Endometrium (tissue), 2 donors: ENCODE data around the gene KLF18.
A peak's percentile ranks its signal among the peaks of the same experiment; 100 is the strongest.
"Not testable (repeated sequence)": the region's sequence is repeated elsewhere in the genome, so short reads cannot be mapped to it uniquely, and the experiment has no call there.

ENCODE experiments used
- FAIRE-seq: peaks from 2 replicates; lab custom pipeline; 2012; peaks lifted over from hg19 to GRCh38; lab: Jason Lieb, UNC
- donor health status: control.
- donor health status: control.

Gene KLF18

DNA sequence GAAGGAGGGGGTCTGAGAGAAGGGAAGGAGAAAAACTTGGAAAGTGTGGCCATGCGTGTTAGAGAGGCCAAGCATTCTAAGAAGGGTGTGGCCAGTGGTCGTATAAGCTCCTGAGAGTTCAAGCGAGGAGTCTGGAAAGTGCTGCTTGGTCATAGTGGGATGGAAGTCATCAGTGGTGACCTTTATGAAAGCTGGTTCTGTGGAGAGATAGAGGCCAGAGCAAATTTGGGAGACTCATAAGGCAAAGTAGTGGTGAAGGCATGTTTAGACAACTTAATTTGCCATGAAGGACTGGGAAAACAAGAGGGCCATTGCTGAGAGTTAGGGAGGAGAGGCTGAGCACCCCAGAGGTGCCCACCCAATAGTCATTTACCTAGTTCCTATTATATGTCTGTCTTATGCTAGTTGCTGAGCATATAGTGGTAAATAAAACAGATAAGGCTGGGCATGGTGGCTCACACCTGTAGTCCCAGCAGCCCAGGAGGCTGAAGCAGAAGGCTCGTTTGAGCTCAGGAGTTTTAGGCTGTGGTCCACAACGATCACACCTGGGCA, 21.0 kb downstream of the KLF18 start:
- FAIRE-seq = no peak

DNA sequence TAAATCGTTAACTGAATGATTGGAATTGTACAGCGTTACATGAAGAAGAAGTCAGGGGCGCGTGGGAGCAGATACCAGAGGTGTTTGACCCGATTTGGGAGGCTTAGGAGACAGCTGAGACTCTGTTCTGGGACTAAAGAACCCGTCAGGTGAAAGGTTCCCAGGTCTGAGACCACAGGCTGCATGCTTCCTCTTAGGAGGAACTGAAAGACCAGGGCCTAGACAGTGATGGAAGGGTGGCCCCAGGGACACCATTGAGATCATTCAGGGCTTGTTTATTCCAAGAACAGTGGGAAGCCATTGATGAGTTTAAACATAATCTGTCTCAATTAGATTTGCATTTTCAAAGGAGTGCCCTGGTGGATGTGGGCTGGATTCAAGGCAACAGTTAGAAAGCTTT, 21.9 kb downstream of the KLF18 start:
- no peak for FAIRE-seq

DNA sequence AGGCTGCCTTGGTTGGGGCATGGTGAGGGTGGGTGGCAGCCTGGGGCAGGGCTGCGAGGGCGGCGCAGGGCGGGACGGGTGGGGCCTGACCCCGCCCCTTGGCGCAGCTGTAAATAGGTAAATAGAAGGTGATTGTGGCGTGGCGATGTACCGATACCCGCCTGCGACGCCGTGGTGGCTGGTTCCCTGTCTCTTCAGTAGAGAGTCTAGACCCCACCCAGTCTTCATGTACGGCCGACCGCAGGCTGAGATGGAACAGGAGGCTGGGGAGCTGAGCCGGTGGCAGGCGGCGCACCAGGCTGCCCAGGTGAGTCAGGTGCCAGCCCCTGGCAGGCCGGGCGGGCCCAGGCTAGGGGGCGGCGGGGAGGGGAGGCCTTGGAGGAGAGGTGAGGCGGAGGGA, 22.7 kb downstream of the KLF18 start, which contains the start of gene KLF17:
Gene KLF17, plus strand, starts transcription at position 140 of the 400 bp plus-strand sequence. Its CDS starts 87 bp downstream, at position 227.
- FAIRE-seq = no peak

DNA sequence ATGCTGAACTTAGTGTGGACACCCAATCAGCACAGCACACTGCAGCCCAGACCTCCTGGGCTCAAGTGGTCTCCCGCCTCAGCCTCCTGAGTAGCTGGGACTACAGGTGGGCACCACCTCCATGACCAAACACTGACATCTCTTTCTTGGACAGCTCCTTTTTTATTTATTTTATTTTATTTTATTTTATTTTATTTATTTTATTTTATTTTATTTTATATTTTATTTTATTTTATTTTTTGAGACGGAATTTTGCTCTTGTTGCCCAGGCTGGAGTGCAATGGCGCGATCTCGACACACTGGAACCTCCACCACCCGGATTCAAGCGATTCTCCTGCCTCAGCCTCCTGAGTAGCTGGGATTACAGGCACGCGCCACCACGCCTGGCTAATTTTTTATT, 24.2 kb downstream of the KLF18 start:
- not testable (repeated sequence) for FAIRE-seq

DNA sequence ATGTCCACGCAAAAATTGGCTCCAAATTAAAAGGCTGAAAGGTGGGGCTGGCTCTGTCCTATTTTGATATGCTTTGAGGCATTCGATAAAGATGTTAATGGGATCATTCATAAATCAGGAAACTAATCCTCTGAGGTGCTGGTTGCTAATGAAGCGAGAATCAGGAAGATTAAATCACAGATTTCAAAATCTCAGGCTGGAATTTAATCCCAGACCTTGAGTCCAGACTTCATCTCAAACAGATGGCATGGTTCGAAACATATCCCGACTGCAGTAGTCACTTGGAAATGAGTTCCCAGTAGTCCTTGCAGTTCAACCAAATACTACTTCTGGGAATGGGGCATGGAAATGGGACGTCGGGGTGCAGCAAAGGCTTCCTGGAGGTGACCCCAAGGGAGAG, 27.3 kb downstream of the KLF18 start:
- no peak for FAIRE-seq

DNA sequence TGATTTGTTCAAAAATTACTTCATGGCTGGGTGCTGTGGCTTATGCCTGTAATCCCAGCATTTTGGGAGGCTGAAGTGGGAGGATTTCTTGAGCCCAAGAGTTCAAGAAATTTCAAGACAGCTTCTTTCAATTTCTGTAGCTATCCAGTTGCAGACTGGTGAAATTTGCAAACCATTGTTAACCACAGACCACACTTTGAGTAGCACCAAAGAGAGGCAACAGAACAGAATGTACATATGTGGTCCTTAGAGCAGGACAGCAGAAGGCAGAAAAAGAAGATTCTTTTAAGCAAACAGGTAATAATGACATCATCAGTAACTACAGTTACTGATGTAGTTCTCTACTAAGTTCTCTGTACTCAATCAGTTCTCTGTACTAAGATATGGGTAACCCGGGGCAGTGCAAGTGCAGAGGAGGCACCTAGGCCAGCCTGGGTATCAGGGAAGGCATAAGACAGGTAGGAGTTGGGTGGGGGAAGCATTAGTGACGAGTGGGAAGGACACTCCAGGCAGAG, 28.3 kb downstream of the KLF18 start:
- no peak for FAIRE-seq

DNA sequence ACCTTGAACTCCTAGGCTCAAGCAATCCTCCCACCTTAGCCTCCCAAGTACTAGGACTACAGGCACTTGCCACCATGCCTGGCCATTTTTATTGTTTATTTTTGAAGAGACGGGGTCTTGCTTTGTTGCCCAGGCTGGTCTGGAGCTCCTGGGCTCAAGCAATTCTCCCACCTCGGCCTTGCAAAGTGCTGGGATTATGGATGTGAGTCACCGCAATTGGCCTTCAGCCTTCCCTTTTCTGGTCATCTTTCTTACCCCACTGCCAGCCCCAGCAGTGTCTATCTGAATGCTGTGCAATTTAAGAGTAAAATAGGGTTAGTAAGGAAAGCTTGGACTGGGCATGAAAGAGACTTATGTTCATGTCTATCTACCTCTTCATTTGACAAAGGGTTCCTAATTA, 28.9 kb downstream of the KLF18 start:
- no peak for FAIRE-seq

DNA sequence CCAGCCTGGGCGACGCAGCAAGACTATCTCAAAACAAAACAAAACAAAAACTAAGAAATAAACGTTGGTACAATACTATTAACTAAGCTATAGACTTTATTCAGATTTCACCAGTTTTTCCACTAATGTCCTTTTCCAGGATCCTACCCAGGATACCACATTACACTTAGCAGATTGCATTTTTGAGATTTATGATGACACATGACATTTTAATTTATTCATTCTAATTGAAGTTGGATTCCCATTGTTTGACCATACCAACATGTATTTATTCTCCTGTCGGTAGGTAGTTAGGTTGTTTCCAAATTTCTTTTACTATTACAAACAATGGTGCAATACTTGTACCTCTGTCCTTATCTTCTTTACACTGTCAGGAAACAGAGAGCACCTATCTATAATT, 29.6 kb downstream of the KLF18 start:
- no peak for FAIRE-seq

DNA sequence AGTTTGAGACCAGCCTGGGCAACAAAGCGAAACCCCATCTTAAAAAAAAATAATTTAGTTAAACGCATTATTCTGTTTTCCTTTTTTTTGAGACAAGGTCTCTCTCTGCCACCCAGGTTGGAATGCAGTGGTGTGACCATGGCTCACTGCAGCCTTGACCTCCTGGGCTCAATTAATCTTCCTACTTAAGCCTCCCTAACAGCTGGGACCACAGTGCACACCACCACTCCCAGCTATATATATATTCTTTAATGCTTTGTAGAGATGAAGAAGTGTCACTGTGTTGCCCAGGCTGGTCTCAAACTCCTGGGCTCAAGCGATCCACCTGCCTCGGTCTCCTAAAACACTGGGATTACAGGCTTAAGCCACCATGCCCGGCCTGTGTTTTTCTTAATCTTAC, 30.5 kb downstream of the KLF18 start:
- no peak for FAIRE-seq

DNA sequence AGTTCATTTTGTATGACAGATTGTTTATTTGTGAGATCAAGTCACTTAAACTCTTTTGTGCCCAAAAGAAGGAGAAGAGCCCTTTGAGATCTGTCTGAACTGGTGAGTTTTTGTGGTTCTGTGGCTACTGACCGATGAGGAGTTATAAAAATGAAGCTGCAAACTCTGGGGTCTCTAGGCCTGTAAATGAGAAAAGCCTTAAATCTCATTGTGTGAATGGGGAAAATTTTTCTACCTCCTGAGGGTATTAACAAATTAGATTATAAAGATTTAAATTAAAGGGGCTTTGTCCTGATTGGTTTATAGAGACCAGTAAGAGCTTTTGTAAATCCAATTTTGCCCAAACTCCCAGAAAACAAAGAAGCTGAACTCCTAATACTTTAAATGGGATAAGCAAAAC, 32.5 kb downstream of the KLF18 start:
- FAIRE-seq = no peak

DNA sequence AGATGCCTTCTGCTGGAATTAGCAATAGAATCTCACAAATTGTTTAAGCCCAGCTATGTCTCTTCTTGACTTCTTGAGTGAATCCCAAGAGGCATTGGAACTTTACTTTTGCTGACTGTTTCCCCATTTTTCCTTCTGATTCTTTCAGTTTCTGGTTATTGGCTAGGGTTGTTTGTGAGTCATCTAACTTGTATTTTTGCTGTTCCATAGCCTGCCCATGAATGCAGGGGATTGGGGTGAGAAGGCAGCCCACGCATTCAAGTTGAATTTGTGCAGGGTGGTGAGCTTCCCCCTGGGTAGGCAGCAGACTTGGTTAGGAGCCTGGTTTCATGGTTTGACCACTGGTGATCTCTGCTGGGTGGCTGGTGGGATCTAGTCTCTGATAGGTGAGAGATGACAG, 33.2 kb downstream of the KLF18 start:
- no peak for FAIRE-seq

DNA sequence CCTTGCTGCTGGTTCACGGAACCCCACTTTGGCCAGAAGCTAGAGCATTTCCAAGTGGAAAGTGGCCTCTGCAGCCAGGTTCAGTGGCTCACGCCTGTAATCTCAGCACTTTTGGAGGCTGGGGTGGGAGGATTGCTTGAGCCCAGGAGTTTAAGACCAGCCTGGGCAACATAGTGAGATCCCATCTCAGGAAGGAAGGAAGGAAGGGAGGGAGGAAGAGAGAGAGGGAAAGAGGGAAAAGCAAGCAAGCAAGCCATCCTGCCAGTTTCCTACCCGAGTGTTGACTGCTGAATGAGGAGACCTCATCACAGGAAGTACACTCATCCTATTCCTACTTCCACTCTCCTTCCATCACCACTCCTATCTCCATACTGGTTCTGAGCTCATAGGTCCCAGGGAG, 35.6 kb downstream of the KLF18 start:
- FAIRE-seq = no peak

DNA sequence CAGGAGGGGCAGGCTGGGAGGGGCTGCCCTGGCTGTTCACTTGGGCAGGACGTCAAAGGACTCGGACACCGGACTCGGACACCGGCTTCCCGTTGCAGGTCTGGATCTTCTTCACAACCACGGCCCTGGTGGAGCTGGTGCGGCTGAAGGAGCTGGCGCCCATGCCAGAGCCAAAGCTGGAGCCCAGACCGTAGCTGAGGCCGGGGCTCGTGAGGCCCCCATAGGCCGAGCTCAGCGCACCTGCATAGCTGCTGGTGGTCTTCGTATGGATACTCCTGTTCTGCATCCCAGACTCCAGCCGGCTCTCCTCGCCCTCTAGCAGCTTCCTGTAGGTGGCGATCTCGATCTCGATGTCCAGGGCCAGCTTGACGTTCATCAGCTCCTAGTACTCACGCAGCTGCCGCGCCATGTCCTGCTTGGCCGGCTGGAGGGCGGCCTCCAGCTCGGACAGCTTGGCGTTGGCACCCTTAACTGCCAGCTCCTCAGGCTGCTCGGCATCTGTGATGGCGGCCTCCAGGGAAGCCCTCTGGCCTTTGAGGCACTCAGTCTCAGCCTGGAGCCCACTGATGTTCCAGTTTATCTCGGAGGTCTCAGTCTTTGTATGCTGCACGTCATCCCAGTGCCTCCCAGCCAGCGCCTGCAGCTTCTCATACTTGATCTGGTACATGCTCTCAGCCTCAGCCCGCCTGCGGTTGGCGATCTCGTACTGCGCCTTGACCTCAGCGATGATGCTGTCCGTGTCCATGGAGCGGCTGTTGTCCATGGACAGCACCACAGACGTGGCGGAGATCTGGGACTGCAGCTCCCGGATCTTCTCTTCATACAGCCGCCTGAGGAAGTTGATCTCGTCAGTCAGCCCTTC, 37.9 kb downstream of the KLF18 start:
- no peak for FAIRE-seq

DNA sequence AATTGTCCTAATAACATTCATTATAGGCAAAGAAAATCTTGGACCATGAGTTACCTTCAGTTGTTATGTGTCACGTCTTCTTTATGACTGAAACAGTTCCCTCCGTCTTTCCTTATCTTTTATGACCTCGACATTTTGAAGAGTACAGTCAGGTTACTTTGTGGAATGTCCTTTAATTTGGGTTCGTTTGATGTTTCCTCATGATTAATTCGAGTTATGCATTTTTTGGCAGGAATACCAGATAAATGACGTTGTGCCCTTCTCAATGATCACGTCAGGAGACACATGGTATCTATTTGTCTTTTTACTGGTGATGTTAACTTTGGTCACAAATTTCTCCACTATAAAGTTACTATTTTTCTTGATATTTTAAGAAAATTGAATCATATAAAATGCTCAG, 40.1 kb downstream of the KLF18 start:
- no peak for FAIRE-seq

DNA sequence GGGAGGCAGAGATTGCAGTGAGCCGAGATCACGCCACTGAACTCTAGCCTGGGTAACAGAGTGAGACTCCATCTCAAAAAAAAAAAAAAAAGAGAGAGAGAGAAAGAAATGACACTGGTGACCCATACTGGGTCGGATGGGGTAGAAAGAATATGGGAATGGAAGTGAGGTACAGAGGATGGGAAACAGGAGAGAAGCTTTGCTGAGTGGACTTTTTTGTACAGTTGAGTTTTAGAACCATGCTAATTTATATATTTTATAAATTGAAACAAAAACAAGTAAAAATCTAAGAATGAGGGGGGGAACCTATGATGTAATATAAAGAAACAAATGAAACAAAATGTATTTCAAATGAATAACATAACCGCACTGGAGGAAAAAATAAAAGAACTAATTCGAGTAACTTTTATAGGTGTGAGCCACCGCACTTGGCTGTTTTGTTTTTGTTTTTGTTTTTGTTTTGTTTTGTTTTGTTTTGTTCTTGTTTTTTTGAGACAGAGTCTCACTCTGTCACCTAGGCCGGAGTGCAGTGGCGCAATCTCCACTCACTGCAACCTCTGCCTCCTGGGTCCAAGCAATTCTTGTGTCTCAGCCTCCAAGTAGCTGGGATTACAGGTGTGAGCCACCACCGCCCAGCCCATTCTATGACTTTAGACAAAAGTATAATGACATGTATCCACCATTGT, 41.1 kb downstream of the KLF18 start:
- FAIRE-seq = no peak

DNA sequence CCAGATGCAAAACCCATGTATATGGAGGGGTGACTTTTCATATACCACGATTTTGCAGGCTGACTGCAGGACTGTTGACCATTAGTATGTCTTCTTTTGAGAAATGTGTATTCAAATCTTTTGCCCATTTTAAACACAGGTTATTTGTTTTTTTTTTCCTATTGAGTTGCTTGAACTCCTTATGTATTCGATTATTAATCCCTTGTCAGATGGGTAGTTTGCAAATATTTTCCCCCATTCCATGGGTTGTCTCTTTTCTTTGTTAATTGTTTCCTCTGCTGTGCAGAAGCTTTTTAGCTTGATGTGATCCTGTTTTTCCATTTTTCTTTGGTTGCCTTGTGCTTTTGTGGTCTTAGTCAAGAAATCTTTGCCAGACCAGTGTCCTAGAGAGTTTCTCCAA, 47.4 kb downstream of the KLF18 start:
- FAIRE-seq = no peak

DNA sequence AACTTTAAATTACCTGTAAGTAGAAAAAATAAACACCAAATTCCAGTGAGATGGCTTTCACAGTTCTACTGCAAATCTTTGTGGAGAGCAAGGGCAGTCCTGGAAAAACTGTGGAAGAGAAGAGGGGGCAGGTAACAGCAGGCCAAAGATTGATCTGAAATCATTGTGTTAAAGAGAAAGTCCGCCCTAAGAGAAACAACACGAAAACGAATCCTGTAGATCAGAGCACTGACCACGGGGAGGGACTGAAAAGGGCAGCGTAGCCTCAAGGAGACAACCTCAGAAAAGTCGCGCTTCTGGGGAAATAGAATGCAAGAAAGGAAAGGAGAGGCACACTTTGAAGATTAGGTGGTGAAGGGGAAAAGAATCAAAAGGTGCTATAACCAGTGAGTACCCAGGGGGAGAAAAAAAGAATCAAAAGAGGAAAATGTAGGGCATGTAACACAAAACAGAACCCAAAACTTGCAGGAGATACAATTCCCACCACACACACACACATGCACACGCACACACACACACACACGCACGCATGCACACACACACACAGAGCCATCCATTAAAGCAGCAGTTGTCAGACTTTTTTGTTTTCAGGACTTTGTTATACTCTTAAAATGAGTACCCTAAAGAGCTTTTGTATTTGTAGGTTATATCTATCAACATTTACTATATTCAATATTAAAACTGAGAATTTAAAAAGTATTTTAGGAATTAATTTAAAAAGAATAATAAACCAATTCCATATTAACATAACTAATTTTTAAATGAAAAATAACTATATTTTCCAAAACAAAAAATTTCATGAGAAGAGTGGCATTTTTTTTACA, 50.8 kb downstream of the KLF18 start:
- peak; percentile 62 for FAIRE-seq

DNA sequence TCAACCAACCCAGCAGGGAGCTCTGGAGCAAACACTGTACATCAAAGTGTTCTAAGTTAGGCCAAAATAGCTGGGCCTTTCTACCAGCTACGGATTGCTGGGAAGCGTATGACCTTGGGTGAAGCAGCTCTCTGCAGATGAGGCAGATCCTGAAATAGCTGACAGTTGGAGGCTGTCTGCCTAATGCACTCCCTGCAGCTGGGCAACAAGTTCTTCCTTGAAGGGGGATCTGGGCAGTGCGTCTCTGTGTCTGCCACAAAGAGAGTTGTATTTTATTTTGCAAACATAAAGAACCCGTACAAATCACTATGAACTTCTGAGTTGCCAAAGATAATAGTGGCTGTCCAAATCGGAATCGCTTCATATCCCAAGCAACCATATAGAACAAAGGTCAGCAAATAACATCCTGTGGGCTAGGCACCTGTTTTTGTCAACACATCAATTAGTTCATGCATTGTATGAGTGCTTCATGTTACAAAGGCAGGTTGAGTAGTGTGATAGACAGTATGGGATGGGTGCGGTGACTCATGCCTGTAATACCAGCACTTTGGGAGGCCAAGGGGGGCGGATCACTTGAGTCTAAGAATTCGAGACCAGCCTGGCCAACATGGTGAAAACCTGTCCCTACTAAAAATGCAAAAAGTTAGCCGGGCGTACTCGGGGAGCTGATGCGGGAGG, 51.9 kb downstream of the KLF18 start:
- no peak for FAIRE-seq
